GM21528 (cell line): ENCODE results near the gene RNPS1.

Source experiments
- ATAC-seq: cut with Tn5 transposase; IDR thresholded peaks from one replicate; pipeline ENCODE4 v1.9.1; 2021; ENCODE audit warnings: mild to moderate bottlenecking, moderate library complexity; ENCODE audit not compliant: unreplicated experiment, low FRiP score

RNPS1 gene

DNA sequence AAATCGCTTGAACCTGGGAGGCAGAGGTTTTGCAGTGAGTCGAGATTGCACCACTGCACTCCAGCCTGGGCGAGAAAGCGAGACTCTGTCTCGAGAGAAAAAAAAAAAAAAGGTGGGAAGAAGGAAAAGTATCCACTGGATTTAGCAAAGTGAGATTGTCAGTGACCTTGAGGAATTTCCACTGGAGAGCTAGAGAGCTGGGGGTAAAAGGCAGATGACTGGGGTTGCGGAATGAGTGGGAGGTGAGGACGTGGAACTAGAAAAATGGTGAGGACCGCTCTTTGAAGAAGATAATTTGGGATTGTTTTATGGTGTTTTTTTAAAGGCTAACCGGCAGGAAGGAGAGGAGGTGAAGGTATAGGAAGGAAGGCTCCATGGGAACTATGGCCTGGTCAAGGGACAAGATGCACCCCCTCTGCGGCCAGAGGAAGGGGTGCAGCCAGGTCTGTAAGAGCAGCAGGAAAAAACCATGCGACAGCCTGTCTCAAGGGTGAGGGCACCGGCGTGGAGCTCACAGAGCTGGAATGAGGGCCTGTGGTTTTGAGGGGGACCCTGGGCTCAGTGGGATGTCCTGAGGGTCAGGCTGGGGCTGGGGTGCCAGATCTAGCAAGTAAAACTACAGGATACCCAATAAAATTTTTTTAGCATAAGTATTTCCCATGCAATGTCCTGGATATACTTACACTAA lies 63.4 kb downstream of the RNPS1 start:
- no peak for ATAC-seq
